Measurements from ENCODE around the gene LMO1. TPM values are rescaled to one million over a fixed set of nuclear protein-coding genes. Genes with fewer than 3 reads are reported as not detected.

Gene LMO1
- total and polyA plus RNA-seq, 2 of the 8 experiments (the other 6 are each of a cell fraction or from before 2014, with no cell fraction given): 0.17 TPM; not detected in 1

GRCh38 chr11:8220261-8221045 is 43.2 kb downstream of the LMO1 start:
- Histone ChIP-seq H4K8ac (ENCODE audit: extremely low read depth, insufficient read depth, low read length) (no peak overlapping the region), H4K20me1 (replicated peaks in 1 of 2; ENCODE audit: control insufficient read depth in 1 of 2, insufficient read depth in 2 of 2, low read length in 2 of 2) (no peaks in the 10 kb centered on the region), H3K27ac (ENCODE audit: low read depth, low read length) (no peak overlapping the region), H3K79me1 (ENCODE audit: low read depth, low read length) (no peaks in the 10 kb centered on the region), H2BK12ac (ENCODE audit: low read depth, low read length) (no peak overlapping the region), H2AK5ac (ENCODE audit: low read depth, low read length) (no peak overlapping the region), H4K5ac (ENCODE audit: insufficient read length, low read depth, low read length) (no peak overlapping the region), H3K27me3 (replicated peaks in 1 of 4; ENCODE audit: control insufficient read depth in 3 of 4, extremely low read depth in 1 of 4, insufficient read depth in 3 of 4, low read length in 3 of 4) (no peaks in the 10 kb centered on the region; a peak in 1 of 7 replicates), H3K23ac (ENCODE audit: insufficient read length) (no peak overlapping the region), H3K4ac (replicated peaks; ENCODE audit: insufficient read length, low read depth, low read length) (no peak overlapping the region), H2BK120ac (replicated peaks; ENCODE audit: low read depth, low read length) (no peak overlapping the region), H3K9ac (replicated peaks in 1 of 4; ENCODE audit: extremely low read depth in 1 of 4, low read depth in 3 of 4, low read length in 3 of 4) (no peak overlapping the region), H2AFZ (ENCODE audit: low read length) (no peak overlapping the region), H3K56ac (replicated peaks; ENCODE audit: insufficient read length, low read depth, low read length) (no peak overlapping the region), H2BK5ac (ENCODE audit: low read depth, low read length) (no peak overlapping the region), H3K79me2 (ENCODE audit: control insufficient read depth in 1 of 2, insufficient read depth in 2 of 2, low read length in 2 of 2) (no peaks in the 10 kb centered on the region), H3K18ac (ENCODE audit: extremely low read depth, low read length) (no peak overlapping the region), H3K9me3 (ENCODE audit: insufficient read depth in 2 of 2, low read depth in 1 of 2, low read length in 1 of 2) (no peaks in the 10 kb centered on the region), H2BK20ac (ENCODE audit: low read length) (no peak overlapping the region), H2BK15ac (ENCODE audit: low read length) (no peak overlapping the region), H3K36me3 (ENCODE audit: control insufficient read depth in 2 of 4, insufficient read depth in 4 of 4, low read length in 3 of 4) (no peaks in the 10 kb centered on the region), H3K4me3 (ENCODE audit: extremely low read depth in 1 of 4, insufficient read depth in 2 of 4, low read depth in 3 of 4, low read length in 4 of 4) (no peak overlapping the region), H3K4me1 (replicated peaks in 1 of 4; ENCODE audit: control insufficient read depth in 3 of 4, insufficient read depth in 4 of 4, low read length in 3 of 4) (peaks cover 0 to 2% (median 0%) of the 10 kb centered on the region in 4 experiments; a peak in 1 of 7 replicates), H4K91ac (replicated peaks; ENCODE audit: insufficient read length, low read length) (no peak overlapping the region), H3K4me2 (ENCODE audit: insufficient read depth in 1 of 2, low read depth in 2 of 2, low read length in 2 of 2) (no peak overlapping the region), H3K23me2 (ENCODE audit: low read depth, low read length) (no peaks in the 10 kb centered on the region), H3K14ac (ENCODE audit: insufficient read length) (no peak overlapping the region)
- no peak for FAIRE-seq
- 86 to 100% methylated on average over 1 to 10 of the region's 11 CpGs for WGBS, 2 experiments (ENCODE audit: extremely low coverage in 1 of 2, insufficient coverage in 1 of 2, insufficient read length in 1 of 2, insufficient replicate concordance in 2 of 2, low coverage in 1 of 2, low lambda C conversion rate in 2 of 2, missing lambda C conversion rate in 1 of 2)
- no peak for DNase-seq (ENCODE audit: low read depth in 1 of 2, low spot score in 2 of 2)
- ChIA-PET POLR2A (ENCODE audit: partially characterized antibody) (interaction anchor here (1.7 kb wide), 1 partner anchor 43 kb away, joined by 4 read pairs; the partner anchor contains the start of gene LMO1), CTCF (ENCODE audit: partially characterized antibody) (interaction anchor here (0.6 to 21.8 kb wide), 30 partner anchors 9 to 346 kb away, joined by 3 to 342 read pairs (median 6); partner anchors contain the start of gene LMO1)
- TF ChIP-seq SUZ12 (IDR thresholded peaks at IDR 0.05; ENCODE audit: low read length): no peak
- TF ChIP-seq SIX5 (IDR thresholded peaks at IDR 0.05; ENCODE audit: low read depth, low read length): no peak
- TF ChIP-seq TCF12 (IDR thresholded peaks at IDR 0.05; ENCODE audit: low read depth, low read length): no peak
- no peak for TF ChIP-seq NANOG (IDR thresholded peaks at IDR 0.05; ENCODE audit: insufficient read depth, low read depth, low read length, poor library complexity, severe bottlenecking)
- no peak for TF ChIP-seq BRCA1 (IDR thresholded peaks at IDR 0.05; ENCODE audit: low read depth, low read length)
- no peak for TF ChIP-seq CHD2 (IDR thresholded peaks at IDR 0.05; ENCODE audit: low read length)
- no peak for TF ChIP-seq KDM4A (IDR thresholded peaks at IDR 0.05; ENCODE audit: low read depth, low read length, severe bottlenecking)
- TF ChIP-seq GABPA (IDR thresholded peaks at IDR 0.05; ENCODE audit: borderline replicate concordance, insufficient read depth, low read length): no peak
- TF ChIP-seq CHD1 (IDR thresholded peaks at IDR 0.05; ENCODE audit: low read depth, low read length): no peak
- TF ChIP-seq POLR2A (IDR thresholded peaks at IDR 0.05; ENCODE audit: control extremely low read depth in 1 of 2, low read depth in 2 of 2, low read length in 2 of 2): no peak
- no peak for TF ChIP-seq JUN (IDR thresholded peaks at IDR 0.05; ENCODE audit: low read depth, low read length)
- TF ChIP-seq TBP (IDR thresholded peaks at IDR 0.05; ENCODE audit: low read depth, low read length): no peak
- TF ChIP-seq SRF (IDR thresholded peaks at IDR 0.05; ENCODE audit: low read depth, low read length): no peak
